HG03135 (cell line): ENCODE data around the gene COPG1.
A peak's percentile ranks its signal among the peaks of the same experiment; 100 is the strongest.

Source experiments
- ATAC-seq: cut with Tn5 transposase; IDR thresholded peaks from one replicate; pipeline ENCODE4 v1.9.1; 2021; ENCODE audit warnings: mild to moderate bottlenecking, moderate library complexity; ENCODE audit not compliant: unreplicated experiment

COPG1 gene

DNA sequence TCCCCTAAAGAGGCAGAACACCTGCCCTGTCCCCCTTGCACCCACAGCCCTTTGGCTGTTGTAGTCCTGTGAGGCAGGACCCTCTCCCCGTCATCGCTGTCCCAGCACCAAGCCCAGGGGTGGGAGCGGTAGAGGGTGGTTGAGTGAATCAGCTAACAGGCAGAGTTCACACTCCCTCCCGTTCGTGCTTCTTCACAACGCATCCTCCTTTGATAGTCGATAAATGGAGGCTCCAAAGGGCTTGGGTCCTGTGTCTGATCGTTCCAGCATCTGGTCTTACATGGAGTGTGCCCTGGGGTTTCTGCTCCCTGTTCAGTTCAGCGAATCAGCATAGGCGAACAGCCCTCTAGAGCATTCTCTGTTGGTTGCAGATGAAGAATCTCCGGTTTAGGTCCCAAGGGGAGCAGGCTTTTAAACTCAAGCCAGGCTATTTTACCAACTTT lies 28.4 kb downstream of the COPG1 start:
- ATAC-seq: no peak

DNA sequence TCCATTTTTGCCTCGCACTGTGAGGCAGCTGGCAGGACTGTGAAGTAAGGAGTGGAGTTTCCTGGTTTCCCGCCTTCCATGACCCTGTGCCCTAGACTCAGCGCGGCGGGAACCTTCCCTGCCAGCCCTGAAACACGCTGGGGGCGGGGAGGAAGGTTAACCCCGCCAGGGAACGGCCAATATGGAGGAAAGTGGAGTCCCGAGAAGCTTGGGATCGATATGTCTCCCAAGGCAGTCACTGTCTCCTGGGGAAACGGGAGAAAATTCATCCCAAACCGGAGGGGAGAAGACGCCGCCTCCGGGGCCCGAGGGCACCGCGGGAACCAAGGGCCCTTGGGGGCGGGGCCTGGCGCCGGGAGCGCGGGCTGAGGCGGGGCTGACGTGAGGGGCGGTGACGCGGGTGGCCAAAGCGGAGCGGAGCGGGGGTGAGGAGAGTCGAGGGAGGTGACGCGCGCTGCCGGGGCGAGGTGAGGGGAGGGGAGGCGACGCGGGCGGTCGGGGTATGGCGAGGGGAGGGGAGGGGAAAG lies 29.1 kb downstream of the COPG1 start, which contains the start of gene HMCES:
TSS of gene HMCES (plus strand) at position 432 of the 527 bp plus-strand sequence. CDS start 863 bp downstream, outside the sequence.
- ATAC-seq: peak; percentile 46

DNA sequence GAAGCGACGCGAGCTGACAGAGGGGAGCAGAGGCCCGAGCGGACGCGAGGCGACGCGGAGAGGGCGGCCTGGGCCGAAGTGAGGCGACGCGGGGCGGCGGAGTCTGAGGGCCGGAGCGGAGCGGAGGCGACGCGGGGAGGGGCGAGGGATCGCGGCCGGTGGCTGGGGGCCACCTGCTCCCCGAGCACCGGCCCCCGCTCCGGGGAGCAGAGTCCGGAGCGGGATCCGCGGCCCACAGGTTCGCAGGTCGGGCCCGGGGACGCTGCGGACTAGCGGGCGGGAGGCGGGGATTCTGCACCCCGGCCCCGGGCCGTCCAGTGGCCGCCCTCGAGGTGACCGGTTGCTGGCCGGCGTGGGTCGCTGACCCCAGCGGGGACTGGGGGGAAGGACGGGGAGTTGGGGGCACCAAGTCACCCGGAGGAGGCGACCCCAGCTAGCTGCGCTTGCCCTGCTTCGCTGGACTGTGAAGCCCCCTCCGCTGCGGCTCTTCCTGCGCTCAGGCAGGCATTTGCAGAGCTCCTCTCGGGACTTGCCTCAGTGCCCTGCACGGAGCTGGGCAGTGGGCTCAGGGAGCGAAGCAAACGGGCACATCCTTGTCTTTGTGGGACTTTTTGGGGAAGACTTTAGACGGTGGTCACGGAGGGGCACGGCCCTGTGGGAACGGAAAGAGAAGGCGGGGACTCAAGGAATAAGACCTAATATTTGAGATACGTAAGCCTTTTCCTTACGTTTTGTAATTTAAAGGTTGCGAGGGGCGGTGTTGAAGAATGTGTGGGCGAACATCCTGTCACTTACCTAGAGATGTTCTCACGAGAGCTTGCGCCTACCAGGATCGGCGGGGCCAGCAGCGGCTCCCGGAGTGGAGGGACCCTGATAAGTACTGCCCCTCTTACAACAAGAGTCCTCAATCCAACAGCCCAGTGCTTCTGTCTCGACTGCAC lies 29.8 kb downstream of the COPG1 start:
- ATAC-seq: peak; percentile 3

DNA sequence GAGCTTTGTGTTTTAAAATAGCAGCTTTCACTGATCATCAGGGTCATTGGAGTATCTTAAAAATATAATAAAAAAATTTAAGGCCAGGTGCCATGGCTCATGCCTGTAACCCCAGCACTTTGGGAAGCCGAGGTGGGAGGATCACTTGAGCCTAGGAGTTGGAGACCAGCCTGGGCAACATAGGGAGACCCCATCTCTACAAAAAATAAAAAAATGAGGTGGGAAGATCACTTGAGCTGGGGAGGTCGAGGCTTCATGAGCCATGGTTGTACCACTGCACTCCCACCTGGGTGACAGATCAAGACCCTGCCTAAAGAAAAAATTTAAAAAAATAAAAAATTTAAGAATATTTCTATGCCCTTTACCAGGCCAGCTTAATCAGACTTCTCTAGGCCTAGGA lies 30.8 kb downstream of the COPG1 start:
- ATAC-seq: no peak

DNA sequence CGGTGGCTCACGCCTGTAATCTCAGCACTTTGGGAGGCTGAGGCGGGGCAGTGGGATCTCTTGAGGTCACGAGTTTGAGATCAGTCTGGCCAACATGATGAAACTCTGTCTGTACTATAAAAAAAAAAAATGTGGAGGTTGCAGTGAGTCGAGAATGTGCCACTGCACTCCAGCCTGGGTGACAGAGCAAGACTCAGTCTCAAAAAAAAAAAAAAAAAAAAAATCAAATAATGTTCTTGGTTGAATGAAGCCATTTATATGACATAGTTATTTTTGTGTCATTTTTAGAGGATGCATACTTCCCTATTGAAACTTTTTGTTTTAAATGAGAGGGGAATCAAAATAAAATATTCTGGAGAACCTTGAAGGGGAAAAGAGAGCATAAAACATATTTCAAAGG lies 32.3 kb downstream of the COPG1 start:
- ATAC-seq: no peak

DNA sequence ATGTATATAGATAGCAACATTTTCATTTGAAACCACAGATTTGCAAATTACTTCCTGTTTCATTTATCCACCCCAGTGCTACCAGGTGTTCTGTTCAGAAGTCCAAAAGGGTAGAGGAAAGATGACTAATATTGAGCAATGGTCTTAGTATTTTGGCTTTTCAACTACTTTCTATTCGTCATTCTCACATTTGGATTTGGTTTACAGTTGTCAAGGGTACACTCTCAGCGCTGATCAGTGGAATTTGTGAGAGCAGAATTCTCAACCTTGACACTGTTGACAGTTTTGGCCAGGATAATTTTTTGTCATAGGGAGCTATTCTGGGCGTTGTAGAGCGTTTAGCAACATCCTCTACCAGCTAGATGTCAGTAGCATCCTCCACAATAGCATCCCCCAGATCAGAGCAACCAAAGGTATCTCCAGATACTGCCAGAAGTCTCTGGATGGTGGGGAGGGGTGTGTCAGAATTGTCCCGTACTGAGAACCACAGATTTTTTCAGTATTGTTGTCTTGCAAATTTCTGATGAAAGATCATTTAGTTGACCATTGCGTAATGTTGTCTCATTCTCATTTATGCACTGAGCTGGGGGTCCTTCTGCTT lies 33.4 kb downstream of the COPG1 start:
- peak; percentile 79 for ATAC-seq

DNA sequence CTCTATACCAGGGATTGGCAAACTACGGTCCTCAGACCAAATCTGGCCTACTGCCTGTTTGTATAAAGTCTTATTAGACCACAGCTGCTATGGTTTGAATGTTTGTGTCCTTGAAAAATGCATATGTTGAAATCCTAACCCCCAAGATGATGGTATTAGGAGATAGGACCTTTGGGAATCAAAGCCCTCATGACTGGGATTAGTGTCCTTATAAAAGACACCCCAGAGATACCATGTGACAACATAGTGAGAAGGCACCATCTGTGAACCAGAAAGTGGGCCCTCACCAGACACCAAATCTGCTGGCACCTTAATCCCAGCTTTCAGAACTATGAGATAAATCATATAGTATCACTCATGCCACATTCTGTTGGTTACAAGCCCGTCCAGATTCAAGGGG lies 36.7 kb downstream of the COPG1 start:
- no peak for ATAC-seq

DNA sequence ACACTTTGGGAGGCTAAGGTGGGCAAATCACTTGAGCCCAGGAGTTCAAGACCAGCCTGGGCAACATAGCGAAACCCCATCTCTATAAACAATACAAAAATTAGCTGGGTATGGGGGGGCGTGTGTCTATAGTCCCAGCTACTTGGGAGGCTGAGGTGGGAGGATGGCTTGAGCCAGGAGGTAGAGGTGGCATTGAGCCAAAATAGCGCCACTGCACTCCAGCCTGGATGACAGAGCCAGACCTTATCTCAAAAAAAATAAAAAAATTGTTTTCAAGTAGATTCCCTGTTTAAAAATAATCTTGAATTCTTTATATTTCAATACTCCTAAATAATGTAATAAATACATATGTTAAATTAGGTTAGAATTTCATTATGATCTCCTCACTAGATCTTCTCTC lies 39.0 kb downstream of the COPG1 start:
- ATAC-seq: no peak

DNA sequence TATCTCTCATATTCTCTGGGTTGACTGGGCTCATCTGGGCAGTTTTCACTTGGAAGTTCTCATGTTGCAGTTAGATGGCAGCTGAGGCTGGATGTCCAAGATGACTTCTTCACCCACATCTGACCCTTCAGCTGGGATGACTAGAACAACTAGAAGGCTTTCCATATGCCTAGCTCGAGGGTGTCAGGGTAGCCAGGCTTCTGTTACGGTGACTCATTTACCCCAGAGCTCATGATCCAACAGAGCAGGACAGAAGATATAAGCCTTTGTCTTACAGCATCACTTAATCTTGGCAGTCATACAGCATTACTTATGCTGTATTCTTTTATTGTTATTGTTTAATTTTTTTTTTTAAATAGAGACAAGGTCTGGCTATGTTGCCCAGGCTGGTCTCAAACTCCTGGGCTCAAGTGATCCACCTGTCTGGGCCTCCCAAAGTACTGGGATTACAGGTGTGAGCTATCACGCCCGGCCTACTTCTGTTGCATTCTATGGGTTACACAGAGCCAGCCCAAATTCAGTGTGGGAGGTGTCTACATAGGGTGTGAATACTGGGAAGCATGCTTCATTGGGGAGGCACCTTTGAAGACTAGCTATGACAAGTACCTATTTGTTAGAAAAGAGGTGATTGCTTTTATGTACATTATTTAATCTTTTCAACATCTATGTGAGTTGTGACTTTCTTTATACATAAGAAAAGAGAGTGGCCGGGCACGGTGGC lies 40.0 kb downstream of the COPG1 start:
- no peak for ATAC-seq

DNA sequence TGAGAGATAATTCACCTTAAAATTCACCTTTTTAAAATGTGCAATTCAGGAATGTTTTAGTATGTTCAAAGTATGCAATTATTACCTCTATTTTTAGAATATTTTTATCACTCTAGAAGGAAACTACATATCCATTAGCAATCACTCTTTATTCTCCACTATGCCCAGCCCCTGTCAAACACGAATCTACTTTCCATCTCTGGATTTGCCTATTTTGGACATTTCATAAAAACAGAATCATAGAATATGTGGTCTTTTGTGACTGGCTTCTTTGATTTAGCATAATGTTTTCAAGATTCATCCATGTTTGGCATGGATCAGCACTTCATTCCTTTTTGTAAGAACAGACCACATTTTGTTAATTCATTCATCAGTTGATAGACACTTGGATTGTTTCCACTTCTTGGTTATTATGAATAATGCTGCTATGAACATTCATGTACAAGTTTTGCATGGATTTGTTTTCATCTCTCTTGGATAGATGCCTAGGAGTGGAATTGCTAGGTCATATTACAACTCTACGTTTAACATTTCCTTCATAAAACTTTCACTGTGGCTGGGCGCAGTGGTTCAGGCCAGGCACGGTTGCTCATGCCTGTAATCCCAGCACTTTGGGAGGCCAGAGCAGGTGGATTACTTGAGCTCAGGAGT lies 42.0 kb downstream of the COPG1 start:
- no peak for ATAC-seq

DNA sequence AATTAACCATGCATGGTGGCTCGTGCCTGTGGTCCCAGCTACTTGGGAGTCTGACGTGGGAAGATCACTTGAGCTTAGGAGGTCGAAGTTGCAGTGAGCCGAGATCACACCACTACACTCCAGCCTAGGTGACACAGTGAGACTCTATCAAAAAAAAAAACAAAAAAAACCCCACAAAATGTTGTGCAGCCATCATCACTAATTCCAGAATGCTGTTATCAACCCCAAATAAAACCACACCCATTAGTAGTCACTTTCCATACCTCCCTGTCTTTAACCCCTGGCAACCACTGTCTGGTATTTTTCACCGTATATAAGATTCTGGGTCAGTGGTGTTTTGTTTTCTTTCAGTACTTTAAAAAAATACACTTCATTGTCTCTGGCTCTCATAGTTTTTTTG lies 45.9 kb downstream of the COPG1 start:
- no peak for ATAC-seq

DNA sequence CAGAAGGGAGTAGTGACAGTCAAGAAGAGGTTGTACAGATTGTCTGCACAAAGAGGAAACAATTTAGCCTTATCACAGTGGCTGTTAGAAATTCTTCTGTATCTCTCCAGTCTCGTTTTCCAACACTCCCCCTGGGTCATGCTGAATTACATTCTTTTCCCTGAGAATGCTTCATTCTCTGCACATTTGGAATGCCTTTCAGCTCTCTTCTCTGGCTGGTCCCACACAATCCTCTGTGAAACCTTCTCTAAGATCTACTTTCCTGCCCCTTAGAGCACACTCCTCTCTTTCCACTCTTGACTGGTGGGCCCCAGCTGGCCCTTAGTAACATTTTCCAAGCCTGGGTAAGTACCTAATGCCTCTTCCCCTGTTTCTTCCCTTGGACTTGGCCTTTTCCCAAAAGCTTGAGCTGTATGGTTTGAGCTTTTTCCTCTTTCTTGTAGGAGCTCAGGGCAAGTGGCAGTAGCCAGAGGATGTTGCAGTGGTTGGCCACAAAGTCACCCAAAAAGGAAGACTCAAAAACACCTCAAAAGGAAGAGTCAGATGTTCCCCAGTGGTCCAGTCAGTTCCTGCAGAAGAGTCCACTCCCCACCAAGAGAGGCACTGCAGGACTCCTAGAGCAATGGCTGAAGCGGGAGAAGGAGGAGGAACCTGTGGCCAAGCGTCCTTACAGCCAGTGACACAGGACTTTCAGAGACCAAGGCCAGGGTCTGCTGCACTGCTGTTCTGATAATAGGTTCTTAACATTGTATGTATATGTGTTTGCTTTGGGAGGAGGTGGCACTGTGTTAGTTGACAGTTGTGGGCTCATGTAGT lies 54.9 kb downstream of the COPG1 start:
- ATAC-seq: no peak

DNA sequence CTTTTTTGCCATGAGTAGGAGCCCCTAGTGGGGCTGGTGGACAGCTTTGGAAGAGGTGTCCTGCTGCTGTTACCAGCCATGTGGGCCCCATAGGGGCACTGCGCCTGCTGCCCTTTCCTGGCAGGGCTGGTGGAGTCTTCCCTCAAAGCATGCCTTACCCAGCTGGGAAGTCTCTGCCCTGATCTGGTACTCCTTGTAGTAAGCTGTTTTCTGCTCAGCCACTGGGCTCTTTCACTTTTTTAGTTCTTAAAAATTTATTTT lies 55.5 kb downstream of the COPG1 start:
- no peak for ATAC-seq

DNA sequence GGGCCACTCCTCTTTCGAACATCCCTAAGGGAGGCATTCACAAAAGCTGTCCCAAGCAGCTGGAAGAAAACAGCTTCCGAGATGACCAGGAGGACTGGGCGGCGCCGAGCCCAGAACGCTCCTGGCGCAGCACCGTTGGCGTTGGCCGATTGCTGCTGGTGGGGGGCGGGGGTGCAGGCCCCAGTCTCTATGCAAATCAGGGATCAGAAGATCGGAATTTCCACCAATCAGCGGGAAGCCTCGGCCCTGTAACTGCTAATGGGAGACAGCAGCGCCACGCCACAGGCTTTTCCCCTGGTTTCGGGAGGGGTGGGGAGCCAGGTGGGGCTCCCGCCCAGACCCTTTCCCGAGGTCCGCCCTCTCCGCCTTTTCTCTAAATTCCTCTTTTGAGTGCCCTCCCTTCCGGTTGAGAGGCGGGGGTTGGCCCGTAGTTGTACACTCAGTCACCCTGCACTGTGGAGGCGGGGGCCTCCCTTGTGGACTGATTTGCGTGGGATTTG lies 56.2 kb downstream of the COPG1 start:
- no peak for ATAC-seq

DNA sequence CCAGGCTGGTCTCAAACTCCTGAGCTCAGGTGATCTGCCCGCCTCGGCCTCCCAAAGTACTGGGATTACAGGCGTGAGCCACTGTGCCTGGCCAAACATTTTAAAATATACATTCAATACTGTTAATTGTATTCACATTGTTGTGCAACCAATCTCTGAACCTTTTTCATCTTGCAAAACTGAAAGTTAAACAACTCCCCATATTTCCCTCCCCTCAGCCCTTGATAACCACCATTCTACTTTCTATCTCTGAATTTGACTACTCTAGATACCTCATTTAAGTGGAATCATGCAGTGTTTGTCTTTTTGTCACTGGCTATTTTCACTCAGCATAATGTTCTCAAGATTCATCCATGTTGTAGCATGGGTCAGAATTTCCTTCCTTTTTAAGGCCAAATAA lies 59.2 kb downstream of the COPG1 start:
- no peak for ATAC-seq

DNA sequence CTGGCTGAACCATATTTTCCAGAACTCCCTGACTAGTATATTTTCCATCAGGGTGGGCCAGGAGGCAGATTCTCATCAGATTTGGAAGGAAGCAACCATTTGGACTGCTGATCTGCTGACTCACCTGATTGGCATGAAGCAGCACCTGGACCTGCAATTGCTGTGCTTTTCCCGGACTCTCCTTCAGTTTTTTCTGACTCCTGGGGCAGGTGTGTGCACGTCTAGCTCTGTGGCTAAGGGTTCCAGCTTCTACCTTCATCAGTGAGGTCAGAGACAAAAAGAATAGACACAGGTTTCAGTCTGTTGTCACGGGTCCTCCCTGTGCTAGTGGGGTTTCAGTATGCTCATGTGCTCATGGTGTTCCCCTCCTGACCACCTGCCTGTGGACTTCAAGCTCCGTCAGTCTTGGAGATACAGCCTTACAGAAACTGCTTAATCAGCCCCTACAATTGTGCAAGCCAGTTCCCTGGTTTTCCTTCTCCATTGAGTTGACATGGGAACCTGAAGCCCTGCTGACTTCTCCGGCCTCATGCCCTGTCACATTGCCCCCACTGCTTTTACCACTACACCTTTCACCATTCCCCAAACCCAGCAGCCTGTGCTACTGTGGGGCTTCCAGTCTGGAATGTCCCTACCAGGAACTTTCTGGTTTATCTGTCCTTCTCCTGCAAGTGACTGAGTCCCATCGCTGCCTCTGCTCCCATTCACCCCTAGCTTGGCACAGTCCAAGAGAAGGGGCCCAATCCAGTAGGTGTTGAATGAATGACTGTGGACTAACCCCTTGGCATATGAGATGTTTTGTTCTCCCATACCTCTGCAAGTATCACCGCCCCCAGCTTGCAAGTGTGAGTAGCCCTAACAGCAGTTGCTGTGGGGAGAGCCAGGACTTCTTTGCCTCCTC lies 61.0 kb downstream of the COPG1 start:
- peak; percentile 29 for ATAC-seq

DNA sequence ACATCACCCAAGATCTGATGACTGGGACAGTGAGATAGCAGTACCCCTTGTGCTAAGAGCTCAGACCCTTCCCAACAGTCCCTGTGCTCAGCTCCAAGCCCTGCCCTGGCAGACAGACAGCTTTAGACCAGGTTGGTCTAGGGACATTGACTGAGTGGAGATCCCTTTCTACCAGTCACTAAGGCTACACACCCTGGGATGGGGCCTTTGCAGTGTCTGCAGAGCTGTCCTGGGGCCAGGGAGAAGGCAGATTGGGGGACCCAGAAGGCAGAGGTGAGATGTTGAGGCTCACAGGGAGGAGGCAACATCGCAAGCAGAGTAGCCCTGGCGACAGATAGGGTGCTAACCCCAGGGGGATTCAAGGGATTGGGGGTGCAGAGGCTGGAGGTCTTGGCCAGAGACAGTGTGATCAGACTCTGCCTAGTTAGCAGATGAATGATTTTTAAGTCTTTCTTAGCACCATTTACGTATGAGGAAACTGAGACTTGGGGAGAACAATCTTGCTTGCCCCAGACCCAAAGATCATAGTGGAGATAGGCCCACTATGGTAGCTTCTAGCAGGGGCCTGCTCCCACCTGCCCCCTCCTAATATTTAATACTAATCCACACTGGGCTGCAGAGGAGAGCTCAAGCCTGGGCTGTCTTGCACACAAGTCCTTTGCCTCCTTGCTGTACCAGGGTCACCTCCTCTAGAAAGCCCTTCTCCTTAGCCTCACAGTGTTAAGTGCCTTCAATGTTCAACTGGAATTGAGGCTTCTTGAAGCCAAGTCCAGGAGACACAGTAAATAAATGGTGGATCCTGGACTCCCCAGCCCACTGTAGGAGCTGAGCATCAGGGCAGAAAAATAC lies 61.9 kb downstream of the COPG1 start:
- no peak for ATAC-seq

DNA sequence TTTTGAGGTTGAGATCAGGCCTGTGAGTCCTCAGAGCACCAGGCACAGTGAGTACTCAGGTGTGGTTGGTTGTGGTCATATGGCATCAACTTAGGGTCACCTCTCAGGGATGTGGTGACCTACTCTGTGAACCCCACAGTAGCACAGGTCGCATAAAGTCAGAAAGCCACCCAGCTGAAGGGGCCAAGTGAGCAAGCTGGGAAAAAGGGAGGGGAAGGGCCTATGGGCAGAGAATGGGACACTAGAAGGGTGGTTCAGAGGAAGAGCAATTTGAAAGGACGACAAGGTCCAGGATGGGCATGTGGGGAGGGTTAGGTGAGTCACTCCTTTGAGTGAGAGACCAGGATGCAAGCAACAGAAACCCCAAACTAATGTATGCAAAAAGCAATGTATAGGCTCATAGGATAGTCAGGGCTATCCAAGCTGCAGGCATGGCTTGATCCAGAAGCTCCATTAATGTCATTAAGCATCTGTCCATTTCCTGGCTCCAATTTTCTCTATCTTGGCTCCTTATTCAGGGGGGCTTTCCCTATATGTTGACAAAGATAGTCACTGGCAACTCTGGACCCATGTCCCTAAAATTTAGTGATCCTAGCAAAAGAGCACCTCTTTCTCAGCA lies 62.7 kb downstream of the COPG1 start:
- no peak for ATAC-seq
